HG02938 (cell line): Measurements from ENCODE around the gene LEMD2.
A peak's percentile ranks its signal among the peaks of the same experiment; 100 is the strongest.
"Not testable (repeated sequence)": the region's sequence is repeated elsewhere in the genome, so short reads cannot be mapped to it uniquely, and the experiment has no call there.

Experiments used
- ATAC-seq: cut with Tn5 transposase; IDR thresholded peaks from one replicate; pipeline ENCODE4 v1.9.1; 2021; ENCODE audit warnings: mild to moderate bottlenecking, moderate library complexity; ENCODE audit not compliant: unreplicated experiment

Gene LEMD2

GRCh38 chr6:33788694-33789549 is at the start of gene LEMD2:
LEMD2 (minus strand) TSS chr6:33789130; CDS start chr6:33789116, 14 bp downstream.
- peak; percentile 74 for ATAC-seq

- ATAC-seq: no peak
Observed at GRCh38 chr6:33837971-33838665, 49.2 kb upstream of the LEMD2 start.

- no peak for ATAC-seq
Observed at GRCh38 chr6:33836806-33837469, 48.0 kb upstream of the LEMD2 start.

GRCh38 chr6:33834401-33835392 is 45.8 kb upstream of the LEMD2 start:
- ATAC-seq: no peak

- ATAC-seq: no peak
Observed at GRCh38 chr6:33833599-33833998, 44.7 kb upstream of the LEMD2 start.

GRCh38 chr6:33832831-33833230 is 43.9 kb upstream of the LEMD2 start:
- ATAC-seq: not testable (repeated sequence)

- ATAC-seq: not testable (repeated sequence)
Observed at GRCh38 chr6:33831725-33832124, 42.8 kb upstream of the LEMD2 start.

GRCh38 chr6:33830635-33831240 is 41.8 kb upstream of the LEMD2 start:
- ATAC-seq: no peak

- ATAC-seq: no peak
Observed at GRCh38 chr6:33828764-33829731, 40.1 kb upstream of the LEMD2 start.

GRCh38 chr6:33828452-33828763 is 39.5 kb upstream of the LEMD2 start:
- no peak for ATAC-seq

GRCh38 chr6:33827546-33828451 is 38.9 kb upstream of the LEMD2 start:
- ATAC-seq: no peak

- ATAC-seq: no peak
Observed at GRCh38 chr6:33826537-33826936, 37.6 kb upstream of the LEMD2 start.

GRCh38 chr6:33824461-33825154 is 35.7 kb upstream of the LEMD2 start:
- no peak for ATAC-seq

GRCh38 chr6:33823806-33824205 is 34.9 kb upstream of the LEMD2 start:
- no peak for ATAC-seq

- no peak for ATAC-seq
Observed at GRCh38 chr6:33822575-33823395, 33.9 kb upstream of the LEMD2 start.

GRCh38 chr6:33820784-33821520 is 32.0 kb upstream of the LEMD2 start:
- no peak for ATAC-seq
